NOMO-1 (cell line): ENCODE results near the gene GPR132.
A peak's percentile ranks its signal among the peaks of the same experiment; 100 is the strongest.
"Not testable (repeated sequence)": the region's sequence is repeated elsewhere in the genome, so short reads cannot be mapped to it uniquely, and the experiment has no call there.

Experiments used
- DNase-seq, 2 experiments: peaks; one replicate each; lab custom pipeline; 2025; ENCODE audit not compliant: unreplicated experiment in 2 of 2; lab: John Stamatoyannopoulos, UW

Gene GPR132

DNA sequence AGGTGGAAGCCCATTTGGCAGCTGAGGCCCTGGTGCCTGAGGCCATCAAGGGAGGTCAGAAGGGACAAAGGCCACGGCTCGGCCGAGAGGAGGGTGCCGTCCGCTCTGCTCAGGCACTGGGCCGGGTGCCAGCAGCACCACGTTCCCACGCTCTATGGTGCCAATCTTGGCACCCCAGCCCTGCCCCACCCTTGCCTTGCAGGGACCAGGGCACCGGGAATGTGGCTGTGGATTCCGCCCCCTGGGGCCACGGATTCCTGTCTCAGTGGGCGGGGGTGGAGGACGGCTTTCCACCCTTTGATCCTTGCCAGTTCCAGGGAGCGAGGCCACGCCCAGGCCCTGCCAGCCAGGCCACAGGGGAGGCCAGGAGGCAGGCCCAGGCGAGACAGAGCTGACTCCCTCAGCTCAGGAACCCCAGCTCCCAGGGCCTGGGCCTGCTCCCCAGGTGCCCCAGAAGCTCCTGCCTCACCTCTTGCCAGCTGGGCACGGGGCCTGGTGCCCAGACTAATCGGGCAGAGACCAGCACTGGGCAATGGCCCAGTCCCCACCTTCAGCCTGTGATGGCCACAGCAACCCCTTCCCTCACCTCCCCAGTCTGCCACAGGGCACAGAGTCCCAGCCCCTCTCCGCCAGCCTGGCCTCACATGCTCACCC lies 26.4 kb upstream of the GPR132 start:
- DNase-seq, result no peak

DNA sequence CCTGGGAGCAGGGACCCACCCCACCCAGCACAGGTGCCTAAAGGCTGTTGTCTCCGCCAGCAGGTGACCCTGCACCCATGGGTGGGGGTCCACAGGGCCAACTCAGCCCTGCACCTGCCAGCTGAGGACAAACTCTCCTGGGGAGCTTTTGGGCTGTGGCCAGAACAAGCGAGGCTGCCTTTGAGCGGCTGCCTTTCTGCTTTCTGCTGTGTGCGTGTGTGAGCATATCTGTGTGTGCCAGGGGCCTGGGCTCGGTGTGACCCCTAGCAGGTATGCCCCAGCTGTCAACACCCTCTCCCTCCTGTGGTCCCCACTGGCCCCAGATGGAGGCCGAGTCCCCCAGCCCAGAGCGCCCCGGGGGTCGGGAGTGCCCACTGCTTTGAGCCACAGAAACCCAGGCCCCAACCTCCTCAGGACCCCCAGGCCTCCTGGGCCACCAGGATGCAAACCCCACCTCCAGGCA lies 25.9 kb upstream of the GPR132 start:
- no peak for DNase-seq

DNA sequence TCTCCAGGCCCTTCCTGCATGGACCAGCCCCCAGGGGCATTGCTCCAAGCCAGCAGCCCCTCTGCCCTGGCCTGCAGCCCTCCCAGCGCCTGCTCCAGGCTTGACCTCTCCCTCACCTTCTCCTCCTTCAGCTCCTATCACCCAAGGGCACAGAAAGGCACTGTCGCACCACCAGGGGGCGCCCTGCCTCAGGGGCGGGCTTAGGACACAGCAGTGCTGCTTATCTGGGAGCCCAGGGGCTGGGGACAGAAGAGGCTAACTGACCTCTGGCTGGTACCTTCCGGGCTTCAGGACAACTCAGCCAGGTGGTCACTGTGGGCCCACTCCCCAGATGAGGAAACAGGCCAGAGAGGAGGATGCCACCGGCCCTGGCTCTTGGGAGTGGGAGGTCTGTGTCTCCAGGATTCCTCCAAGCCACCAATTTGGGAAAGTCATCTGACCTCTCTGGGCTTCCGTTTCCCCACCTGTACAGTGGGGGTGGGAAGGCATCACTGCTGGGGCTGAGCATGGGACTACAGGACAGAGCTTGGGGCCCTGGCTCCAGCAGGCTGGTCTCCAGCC lies 25.3 kb upstream of the GPR132 start:
- DNase-seq, result peak; percentile 69 to 79

DNA sequence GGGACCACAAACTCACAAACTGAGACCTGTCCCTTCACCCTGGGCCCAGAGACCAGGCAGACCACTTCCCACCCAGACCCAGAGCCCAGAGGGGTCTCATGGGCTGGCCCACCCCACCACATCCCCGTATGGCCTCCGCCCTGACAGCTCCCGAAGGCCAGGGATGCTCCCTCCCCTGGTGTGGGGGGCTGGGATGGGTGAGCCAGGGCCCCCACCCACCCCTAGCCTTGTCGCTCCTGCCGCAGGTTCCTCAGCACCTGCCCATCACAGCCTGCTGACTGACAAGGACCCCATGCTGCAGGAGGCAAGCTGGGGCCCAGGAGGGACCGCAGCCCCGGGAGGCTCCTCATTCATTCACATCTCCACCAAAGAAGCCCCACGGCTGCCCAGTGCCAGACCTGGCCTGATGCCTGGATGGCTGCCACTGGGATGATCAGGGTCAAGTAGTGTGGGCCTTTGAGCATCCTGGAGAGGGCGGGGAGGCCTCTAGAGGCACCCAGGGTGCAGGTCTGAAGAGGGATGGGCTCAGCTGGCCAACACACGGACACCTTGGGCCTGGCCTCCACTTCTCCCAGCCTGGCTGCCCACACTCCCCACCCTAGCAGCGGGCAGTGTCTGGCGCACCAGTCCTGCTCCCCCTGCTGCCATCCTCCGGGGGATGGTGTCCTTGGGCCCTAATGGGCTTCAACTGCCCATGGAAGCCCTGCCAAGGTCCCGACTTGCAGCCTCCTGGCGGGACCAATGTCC lies 24.7 kb upstream of the GPR132 start:
- DNase-seq, result no peak

DNA sequence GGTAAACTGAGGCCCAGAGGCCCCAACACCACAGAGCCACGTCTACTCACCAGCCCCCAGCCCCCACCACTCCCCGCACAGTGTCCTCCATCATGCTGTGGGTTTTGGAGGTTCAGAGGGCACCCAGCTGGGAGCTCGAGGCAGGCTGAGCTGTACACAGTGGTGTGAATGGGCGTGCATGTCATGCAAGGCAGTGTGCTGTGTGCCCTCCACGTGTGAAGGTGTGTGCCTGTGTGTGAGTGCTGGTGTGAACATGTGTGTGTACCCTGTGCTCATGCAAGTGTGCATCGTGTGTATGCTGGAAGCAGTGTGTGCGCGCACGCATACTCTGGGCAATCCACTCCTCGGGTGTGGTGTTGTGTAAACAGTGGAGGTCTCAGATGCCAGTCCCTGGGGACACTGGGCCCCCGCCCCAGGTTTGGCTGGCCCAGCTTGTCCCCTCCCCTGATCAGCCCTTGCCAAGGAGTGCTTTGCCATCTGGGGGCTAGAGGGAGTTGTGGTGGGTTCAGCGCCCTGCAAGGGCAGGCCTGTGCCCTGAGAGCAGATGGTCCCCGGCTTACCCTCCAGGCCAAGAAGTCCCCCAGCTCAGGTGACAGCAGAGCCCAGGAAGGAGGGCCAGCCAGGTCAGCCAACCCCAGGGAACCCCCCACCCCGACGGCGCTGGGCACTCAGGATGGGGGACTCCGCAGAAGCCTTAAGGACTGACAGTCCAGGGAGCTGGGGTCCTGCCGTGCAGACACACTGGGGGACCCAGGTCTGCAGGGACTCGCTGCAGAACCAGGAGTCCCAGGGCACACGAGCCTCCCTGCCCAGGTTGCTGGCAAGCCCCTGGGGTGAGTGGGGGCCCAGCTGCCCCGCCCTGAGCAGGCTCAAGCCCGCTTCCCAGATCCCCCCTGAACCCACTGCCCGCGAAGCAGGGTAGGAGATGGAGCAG lies 23.8 kb upstream of the GPR132 start:
- DNase-seq, result no peak

DNA sequence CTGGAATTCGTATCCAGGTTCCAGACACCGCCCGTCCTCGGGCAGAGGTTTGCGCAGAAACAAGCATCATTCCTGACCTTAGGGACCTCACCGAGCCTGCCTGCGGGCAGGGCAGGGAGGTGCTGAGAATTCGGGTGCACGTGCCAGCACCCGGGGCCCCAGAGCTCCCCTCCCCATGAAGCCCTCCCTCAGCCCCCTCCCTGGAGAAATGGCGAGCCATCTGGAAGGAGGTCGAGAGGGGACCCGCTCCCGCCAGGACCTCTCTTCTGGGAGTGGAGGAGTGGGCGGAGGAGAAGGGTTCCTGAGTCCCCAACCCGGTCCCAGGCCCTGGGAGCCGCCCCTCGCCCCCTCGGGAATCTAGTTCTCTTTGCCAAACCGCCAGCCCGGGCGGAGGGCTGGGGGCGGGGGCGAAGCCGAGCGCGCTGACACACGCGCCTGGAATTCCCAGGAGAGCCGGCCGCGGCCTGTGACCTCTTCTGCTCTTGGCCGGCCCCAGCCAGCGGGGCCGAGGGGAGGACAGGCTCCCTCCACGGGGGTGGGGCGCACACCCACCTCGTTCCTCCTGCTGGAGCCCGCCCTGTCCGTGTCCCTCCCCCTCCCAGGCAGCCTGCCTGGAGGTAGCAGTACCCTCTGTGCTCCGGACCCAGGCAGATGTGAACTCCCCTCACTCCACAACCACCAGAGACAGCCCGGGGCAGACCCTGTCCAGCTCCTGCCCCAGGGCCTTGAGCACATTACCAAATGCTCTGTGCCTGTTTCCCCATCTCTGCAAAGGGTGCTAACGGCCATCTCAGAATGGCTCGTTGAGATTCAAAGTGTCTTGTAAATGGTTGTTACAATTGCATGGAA lies 23.0 kb upstream of the GPR132 start:
- no peak for DNase-seq

DNA sequence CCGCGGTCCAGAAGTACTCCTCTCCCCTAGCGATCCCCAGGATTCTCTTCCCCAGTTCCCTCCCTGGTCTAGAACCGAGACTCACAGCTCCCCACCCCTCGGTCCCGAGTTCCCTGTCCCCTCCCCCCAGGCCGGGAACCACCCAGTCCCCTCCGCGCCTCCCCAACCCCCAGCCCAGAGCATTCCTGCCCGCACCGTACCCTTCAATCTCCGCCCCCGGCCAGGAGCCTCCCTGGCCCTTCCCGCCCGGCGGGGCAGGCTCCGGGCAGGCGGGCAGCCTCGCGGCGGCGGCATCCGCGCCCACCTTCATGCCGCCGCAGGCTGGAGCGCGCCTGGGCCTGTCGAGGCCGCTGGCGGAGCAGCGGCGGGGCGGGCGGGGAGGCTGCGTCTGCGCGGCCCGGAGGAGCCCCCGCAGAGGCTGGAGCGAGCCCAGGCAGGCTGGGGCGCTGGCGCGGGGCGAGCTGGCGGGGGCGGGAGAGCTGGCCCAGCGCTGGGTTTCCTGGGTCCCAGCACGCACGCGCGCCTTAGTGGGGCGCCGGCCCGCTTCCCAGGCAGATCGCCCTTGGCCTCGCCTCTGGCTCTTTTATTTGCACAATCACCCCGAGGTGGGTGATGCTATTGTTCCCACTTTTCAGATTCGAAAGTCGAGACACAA lies 22.2 kb upstream of the GPR132 start:
- no peak for DNase-seq

DNA sequence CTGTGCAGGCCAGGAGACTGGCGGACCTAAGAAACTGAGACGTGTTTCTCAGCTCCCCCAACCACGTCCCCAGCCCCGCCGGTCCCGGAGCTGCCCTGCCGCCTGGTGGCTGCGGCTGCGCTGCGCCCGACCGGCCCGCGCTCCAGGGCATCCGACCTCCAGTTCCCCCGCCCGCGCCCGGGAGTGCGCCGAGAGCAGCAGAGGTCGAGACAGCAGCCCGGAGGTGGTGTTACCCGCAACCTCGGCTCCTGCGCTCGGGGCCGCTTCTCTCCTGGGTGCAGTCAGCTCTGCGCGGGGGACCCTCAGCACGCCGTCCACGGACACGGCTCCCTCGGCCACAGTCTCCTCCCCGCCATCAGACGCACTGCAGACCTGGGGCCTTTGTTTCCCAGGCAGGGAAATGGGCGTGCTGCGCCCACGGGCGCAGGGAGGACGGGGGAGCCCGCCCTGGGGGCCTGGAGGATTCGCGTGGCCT lies 21.6 kb upstream of the GPR132 start:
- peak; percentile 76 to 93 for DNase-seq

DNA sequence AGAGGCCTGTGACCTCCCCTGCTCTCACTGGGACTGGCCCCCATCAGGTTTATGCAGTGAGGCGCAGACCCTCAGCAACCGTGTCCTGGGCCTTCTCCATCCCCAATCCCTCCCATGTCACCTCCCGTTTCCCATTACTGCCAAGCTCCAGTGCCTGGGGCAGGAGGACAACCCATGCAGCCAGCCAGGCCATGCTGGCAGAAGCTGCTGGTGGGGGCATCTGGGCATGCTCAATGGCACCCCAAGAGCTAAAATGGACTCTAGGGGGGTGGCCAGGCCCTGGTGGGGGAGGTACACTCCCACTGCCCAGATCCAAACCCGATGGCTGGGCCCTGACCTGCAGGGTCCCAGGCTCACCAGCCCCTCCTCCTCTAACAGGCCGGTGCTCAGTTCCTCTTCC lies 20.5 kb upstream of the GPR132 start:
- no peak for DNase-seq

DNA sequence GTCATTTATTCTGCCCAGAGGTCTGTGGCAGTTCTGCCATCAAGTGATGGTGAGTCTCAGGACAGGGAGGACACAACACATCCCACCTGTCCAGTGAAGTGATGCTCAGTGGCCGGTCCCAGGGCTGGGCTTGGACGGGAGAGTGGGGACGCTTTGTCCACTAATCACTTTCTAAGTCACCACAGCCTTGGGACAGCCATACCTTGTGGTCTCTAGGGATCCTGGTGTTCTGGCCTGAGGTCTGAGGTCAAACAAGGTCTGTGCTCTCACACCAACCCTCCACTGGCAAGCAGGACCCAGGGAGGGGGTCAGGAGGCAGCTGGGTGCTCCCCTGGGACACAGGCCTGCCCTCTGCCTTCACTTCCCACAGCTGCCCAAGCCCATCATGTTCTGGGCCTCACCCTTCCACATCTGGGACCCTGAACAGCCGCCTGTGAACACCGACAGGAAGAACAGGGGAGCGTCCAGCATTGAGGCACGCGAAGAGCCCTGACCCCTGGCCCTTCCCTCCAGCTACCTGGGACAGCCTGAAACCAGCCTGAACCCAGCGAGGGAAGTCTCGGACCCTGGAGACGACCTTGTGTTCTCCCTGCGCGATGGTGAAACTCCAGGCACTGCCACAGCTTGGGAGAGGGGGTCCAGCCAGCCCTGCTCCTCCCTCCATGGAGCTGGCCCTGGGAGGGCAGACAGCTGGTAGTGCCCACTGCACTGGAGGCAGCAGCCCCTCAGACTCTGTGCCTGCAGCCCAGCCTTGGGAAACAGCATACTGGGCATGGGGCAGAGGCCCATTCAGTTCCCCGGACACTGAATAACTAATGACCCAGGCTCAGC lies 19.7 kb upstream of the GPR132 start:
- no peak for DNase-seq

DNA sequence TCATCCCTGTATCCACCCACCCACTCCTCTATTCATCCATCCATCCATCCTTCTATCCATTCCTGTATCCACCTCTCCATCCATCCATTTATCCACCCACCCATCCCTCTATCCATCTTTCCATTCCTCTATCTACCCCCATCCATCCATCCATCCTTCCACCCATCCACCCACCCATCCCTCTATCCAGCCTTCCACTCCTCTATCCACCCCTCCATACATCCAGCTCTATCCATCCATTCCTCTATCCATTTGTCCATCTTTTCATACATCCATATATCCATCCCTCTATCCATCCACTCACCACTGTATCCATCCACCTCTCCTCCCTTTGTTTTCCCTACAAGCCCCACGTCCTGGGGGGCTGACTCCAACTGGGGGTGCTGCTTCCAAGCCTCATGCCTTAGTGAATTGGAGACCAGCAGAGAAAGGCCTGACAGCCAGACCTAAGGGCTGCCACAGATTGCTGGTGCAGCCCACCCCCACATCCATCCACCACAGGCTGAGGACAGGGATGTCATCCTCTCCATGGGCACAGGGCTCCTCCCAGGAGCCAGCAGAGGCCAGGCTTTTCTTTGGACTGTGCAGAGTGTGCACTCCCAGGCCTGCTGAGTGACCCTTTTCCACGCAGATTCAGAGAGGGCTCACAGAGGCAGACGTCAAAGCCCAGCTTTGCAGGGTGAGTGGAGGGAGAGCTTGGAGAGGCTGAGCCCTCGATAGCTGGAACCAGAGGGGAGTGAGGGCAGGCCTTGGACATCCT lies 18.9 kb upstream of the GPR132 start:
- DNase-seq, result no peak

DNA sequence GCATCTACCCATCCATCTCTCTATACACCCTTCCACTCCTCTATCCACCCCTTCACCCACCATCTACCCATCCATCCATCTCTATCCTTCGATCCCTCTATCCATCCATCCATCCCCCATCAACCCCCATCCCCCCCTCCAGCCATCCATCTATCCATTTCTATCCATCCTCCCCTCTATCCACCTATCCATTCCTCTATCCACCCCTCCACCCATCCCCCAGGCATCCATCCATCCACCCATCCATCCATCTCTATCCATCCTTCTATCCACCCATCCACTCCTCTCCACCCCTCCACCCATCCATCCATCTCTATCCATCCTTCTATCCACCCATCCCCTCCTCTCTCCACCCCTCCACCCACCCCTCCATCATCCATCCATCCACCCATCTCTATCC lies 17.5 kb upstream of the GPR132 start:
- no peak for DNase-seq

DNA sequence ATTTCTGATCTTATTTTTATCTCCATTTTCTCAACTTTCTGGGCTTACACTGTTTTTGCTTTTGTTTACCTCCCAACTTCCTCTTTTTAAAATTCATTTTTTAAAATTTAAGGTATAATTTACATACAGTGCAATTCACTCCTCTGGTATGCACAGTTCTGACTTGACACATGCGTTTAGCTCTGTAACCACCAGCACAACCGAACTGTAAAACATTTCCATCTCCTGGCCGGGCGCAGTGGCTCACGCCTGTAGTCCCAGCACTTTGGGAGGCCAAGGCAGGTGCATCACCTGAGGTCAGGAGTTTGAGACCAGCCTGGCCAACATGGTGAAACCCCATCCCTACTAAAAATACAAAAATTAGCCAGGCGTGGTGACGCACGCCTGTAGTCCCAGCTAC lies 16.2 kb upstream of the GPR132 start:
- not testable (repeated sequence) for DNase-seq

DNA sequence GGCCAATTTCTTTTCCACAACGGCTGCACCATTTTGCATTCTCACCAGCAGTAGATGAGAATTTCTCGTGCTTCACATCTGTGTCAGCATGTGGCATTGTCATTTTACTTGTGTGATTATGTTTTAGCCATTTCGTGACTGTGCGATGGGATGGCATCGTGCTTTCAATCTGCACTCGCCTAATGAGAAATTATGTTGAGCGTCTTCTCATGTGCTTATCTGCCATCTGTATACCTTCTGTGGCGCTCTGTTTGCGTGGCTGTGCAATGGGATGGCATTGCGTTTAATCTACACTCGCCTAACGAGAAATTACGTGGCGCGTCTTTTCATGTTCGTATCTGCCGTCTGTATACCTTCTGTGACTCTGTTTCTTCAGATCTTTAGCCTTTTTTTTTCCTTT lies 14.9 kb upstream of the GPR132 start:
- DNase-seq, result no peak

DNA sequence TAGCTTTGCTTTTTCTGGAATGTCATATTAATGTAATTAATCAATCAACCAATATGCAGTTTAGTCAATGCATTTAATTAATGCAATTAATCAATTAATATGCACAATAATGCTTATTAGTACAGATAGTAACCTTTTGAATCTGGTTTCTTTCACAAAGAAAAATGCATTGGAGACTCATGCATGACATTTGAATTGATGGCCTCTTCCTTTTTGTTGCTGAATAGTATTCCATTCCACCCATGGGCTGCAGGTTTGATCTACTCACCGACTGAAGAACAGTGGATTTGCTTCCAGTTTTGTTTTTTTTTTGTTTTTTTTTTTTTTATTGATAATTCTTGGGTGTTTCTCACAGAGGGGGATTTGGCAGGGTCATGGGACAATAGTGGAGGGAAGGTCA lies 13.1 kb upstream of the GPR132 start:
- DNase-seq, result no peak

DNA sequence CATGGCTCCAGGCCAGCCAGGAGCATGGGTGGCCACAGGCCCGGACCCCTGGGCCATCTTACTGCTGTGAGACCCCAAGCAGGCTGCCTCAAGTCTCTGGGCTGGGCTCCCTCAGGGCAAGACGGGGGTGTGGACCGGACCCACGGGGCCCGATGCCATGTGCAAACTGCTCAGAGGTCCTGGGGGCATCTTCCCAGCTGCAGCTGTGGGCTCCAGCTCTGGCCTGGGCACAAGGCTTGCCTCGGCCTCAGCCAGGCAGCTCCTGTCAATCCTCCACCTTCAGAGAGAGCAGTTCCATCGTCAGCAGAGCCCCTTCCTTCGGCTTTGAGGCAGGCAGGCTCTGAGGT lies 12.4 kb upstream of the GPR132 start:
- no peak for DNase-seq

DNA sequence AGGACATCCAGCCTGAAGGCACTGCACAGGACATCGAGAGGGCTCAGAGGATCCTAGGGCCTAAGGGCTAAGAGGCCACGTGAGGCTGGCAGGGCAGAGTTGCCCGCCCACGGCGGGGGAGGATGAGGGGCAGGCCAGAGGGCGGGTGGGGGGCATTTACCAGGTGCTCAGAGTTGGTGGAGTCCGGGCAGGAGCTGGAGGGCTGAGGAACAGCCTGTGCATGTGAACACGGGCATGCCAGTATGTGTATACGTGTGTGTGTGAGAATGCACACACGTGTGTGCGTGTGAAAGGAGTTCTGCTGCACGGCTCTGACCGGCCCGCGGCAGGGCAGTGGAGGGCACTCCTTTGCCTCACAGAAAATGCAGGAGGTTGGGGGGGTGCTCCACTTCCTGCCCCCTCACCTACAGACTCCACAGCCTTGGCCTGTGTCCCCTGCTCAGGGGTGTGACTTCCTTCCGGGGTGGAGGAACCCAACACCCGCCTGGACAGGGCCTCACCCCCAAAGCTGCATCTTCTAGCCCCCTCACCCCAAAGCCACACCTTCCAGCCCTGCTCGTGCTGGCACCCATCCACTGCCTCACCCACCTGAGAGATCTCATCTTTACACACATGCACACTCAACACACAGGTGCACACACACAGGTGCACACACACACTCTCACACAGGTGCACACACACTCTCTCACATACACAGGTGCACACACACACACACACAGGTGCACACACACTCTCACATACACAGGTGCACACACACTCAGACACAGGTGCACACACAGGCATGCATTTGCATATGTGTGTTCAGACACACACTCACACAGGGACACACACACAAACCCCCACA lies 11.8 kb upstream of the GPR132 start:
- DNase-seq, result no peak
